A673 (cell line): Measurements from ENCODE around the gene LHFPL2. TPM values are rescaled to one million over a fixed set of nuclear protein-coding genes. Genes with fewer than 3 reads are reported as not detected.

ENCODE experiments used
- BruUV-seq: library from RNA; stranded (reverse); fragments of 400-500 nt; replicated peaks from 2 replicates; lab custom pipeline; 2021; lab: Mats Ljungman, UMichigan
- CTCF ChIA-PET: fragments of 300-600 bp; sonication (Branson Sonifier 250); formaldehyde crosslinking; loops from one replicate; lab custom pipeline; 2022; ENCODE audit warnings: antibody characterized with exemption; lab: Charles Lee
- POLR2A ChIA-PET: fragments of 300-600 bp; sonication (Branson Sonifier 250); formaldehyde crosslinking; loops from one replicate; lab custom pipeline; 2022; ENCODE audit warnings: antibody characterized with exemption; ENCODE audit not compliant: low non-redundant PET; lab: Charles Lee
- DNase-seq: peaks from one replicate; pipeline ENCODE4 v3.0.0-alpha.2; 2015; ENCODE audit warnings: low spot score
- H3K27ac ChIP-seq: fragments of 200-600 bp; sonication (generic); 2 replicates; pipeline ENCODE4 v1.5.1; 2016; ENCODE audit warnings: mixed run types, low read depth, mild to moderate bottlenecking, mixed read lengths, antibody characterized with exemption, low read length; ENCODE audit not compliant: poor library complexity, severe bottlenecking
- H3K27me3 ChIP-seq: fragments of 200-600 bp; sonication (generic); replicated peaks from 2 replicates; pipeline ENCODE4 v1.6.1; 2017; ENCODE audit warnings: mixed run types, low read depth, mild to moderate bottlenecking, mixed read lengths, antibody characterized with exemption, low read length; ENCODE audit not compliant: insufficient read depth, poor library complexity
- H3K36me3 ChIP-seq: fragments of 200-600 bp; sonication (generic); 2 replicates; pipeline ENCODE4 v1.6.1; 2016; ENCODE audit warnings: mixed run types, mild to moderate bottlenecking, mixed read lengths, antibody characterized with exemption, low read length; ENCODE audit not compliant: insufficient read depth, poor library complexity, severe bottlenecking
- H3K4me1 ChIP-seq: fragments of 200-600 bp; sonication (generic); 2 replicates; pipeline ENCODE4 v1.6.1; 2017; ENCODE audit warnings: mixed run types, mild to moderate bottlenecking, mixed read lengths, antibody characterized with exemption, low read length; ENCODE audit not compliant: insufficient read depth, poor library complexity, severe bottlenecking
- H3K4me3 ChIP-seq: fragments of 200-600 bp; sonication (generic); 2 replicates; pipeline ENCODE4 v1.5.1; 2016; ENCODE audit warnings: low read depth, mixed run types, mild to moderate bottlenecking, mixed read lengths, low read length; ENCODE audit not compliant: poor library complexity, severe bottlenecking
- H3K9me3 ChIP-seq: fragments of 200-600 bp; sonication (generic); 2 replicates; pipeline ENCODE4 v1.6.1; 2016; ENCODE audit warnings: mixed run types, low read depth, mild to moderate bottlenecking, mixed read lengths, antibody characterized with exemption, low read length; ENCODE audit not compliant: poor library complexity, severe bottlenecking
- CTCF ChIP-seq: fragments of 300-800, 200-600 bp; sonication (generic); conservative IDR thresholded peaks from 2 replicates; pipeline ENCODE4 v1.5.1; 2017; ENCODE audit warnings: low read depth, mild to moderate bottlenecking, antibody characterized with exemption, low read length, moderate library complexity, mixed read lengths
- EZH2 ChIP-seq: fragments of 200-600 bp; sonication (generic); IDR thresholded peaks from 2 replicates; pipeline ENCODE4 v1.6.1; 2017; ENCODE audit warnings: borderline replicate concordance, low read depth, mild to moderate bottlenecking, mixed read lengths, antibody characterized with exemption, low read length; ENCODE audit not compliant: poor library complexity, severe bottlenecking
- intact Hi-C: fragments of 100-400 bp; cut with micrococcal nuclease; formaldehyde crosslinking; loops from one replicate; pipeline ENCODE4 v1.10.0; 2022; ENCODE audit not compliant: unreplicated experiment
- total RNA-seq: library from RNA; stranded (reverse); gene quantifications from 2 replicates; pipeline ENCODE4 v1.2.3, GENCODE V29; 2021

LHFPL2 gene
- total RNA-seq, 1 experiment from 2014 or later = 6.2 TPM

GRCh38 chr5:78503958-78504653, 144.5 kb downstream of the LHFPL2 start:
- no peak for DNase-seq
- CTCF ChIA-PET = no interaction called here
- no peaks in the 10 kb centered on the region for H3K4me1 ChIP-seq
- no peak overlapping the region for H3K4me3 ChIP-seq
- no peaks in the 10 kb centered on the region for H3K36me3 ChIP-seq
- no peaks in the 10 kb centered on the region for H3K9me3 ChIP-seq
- no peak for TF ChIP-seq EZH2
- TF ChIP-seq CTCF = no peak
- BruUV-seq = no TSS peak
- intact Hi-C loops = no loop called here
- POLR2A ChIA-PET = no interaction called here
- no peak overlapping the region for H3K27ac ChIP-seq
- no peaks in the 10 kb centered on the region for H3K27me3 ChIP-seq

- Histone ChIP-seq H3K4me3 (no peak overlapping the region), H3K27me3 (no peaks in the 10 kb centered on the region), H3K9me3 (no peaks in the 10 kb centered on the region), H3K4me1 (no peaks in the 10 kb centered on the region), H3K27ac (no peak overlapping the region), H3K36me3 (no peaks in the 10 kb centered on the region)
- ChIA-PET CTCF (no interaction called here), POLR2A (no interaction called here)
- DNase-seq = no peak
- intact Hi-C loops = no loop called here
- no TSS peak for BruUV-seq
- TF ChIP-seq EZH2 (no peak), CTCF (no peak)
Measured at GRCh38 chr5:78501411-78502352, 146.9 kb downstream of the LHFPL2 start.

- no peaks in the 10 kb centered on the region for H3K36me3 ChIP-seq
- H3K4me1 ChIP-seq = no peaks in the 10 kb centered on the region
- H3K27me3 ChIP-seq = no peaks in the 10 kb centered on the region
- no peak overlapping the region for H3K27ac ChIP-seq
- TF ChIP-seq EZH2 = no peak
- TF ChIP-seq CTCF = no peak
- BruUV-seq = no TSS peak
- no peaks in the 10 kb centered on the region for H3K9me3 ChIP-seq
- no peak overlapping the region for H3K4me3 ChIP-seq
- intact Hi-C loops = no loop called here
- CTCF ChIA-PET = no interaction called here
- POLR2A ChIA-PET = no interaction called here
- DNase-seq = no peak
Measured at GRCh38 chr5:78500871-78501270, 147.7 kb downstream of the LHFPL2 start.
